Gastroesophageal sphincter (tissue), 4 donors: ENCODE data around the gene ATP6V0A4. TPM values are rescaled to one million over a fixed set of nuclear protein-coding genes. Genes with fewer than 3 reads are reported as not detected.

Experiments used
- ATAC-seq: fragments of 150-250 bp; one replicate; pipeline ENCODE4 v1.9.1; 2016; ENCODE audit warnings: mild to moderate bottlenecking, moderate library complexity
- H3K27ac ChIP-seq, 4 donors: fragments of 200-600 bp; sonication (generic) in 3 of 4; 1 replicate in 3 of 4; 2 replicates in 1 of 4; pipeline ENCODE4 v1.5.1; 2016 to 2019
- H3K27me3 ChIP-seq: fragments of 200-600 bp; sonication (generic); one replicate; pipeline ENCODE4 v1.5.1; 2019
- H3K36me3 ChIP-seq, 2 donors: fragments of 200-600 bp; sonication (generic); one replicate each; pipeline ENCODE4 v1.5.1; 2019; ENCODE audit warnings: control low read depth in 1 of 2
- H3K4me1 ChIP-seq, 3 donors: fragments of 200-600 bp; sonication (generic); 1 replicate in 2 of 3; 2 replicates in 1 of 3; pipeline ENCODE4 v1.5.1; 2016 to 2019; ENCODE audit warnings: control low read depth in 2 of 3
- H3K4me3 ChIP-seq, 2 donors: fragments of 200-600 bp; sonication (generic); one replicate each; pipeline ENCODE4 v1.5.1; 2019; ENCODE audit warnings: mild to moderate bottlenecking in 1 of 2, moderate library complexity in 1 of 2
- H3K9me3 ChIP-seq, 3 donors: fragments of 200-600 bp; sonication (generic); one replicate each; pipeline ENCODE4 v1.5.1; 2017 to 2019; ENCODE audit warnings: control low read depth in 2 of 3
- CTCF ChIP-seq, 4 experiments: fragments of 200-600 bp in 2 of 4; fragments of 450-650 bp in 2 of 4; sonication (generic) in 1 of 4; IDR thresholded peaks; one replicate each; pipeline ENCODE4 v1.5.1; 2017 to 2019; ENCODE audit warnings: antibody characterized with exemption in 4 of 4, mild to moderate bottlenecking in 2 of 4, moderate library complexity in 2 of 4
- EP300 ChIP-seq: sonication (generic); formaldehyde crosslinking; IDR thresholded peaks from one replicate; pipeline ENCODE4 v1.6.1; 2017; ENCODE audit warnings: antibody characterized with exemption, mild to moderate bottlenecking
- POLR2A ChIP-seq, 2 donors: fragments of 450-650 bp; IDR thresholded peaks; one replicate each; pipeline ENCODE4 v1.6.1; 2017; ENCODE audit warnings: antibody characterized with exemption in 2 of 2, mild to moderate bottlenecking in 2 of 2, moderate library complexity in 1 of 2
- POLR2AphosphoS5 ChIP-seq: sonication (generic); formaldehyde crosslinking; IDR thresholded peaks from one replicate; pipeline ENCODE4 v1.6.1; 2017; ENCODE audit warnings: antibody characterized with exemption
- WGBS, 2 donors: methylation state at CpG; one replicate each; pipeline ENCODE4 v1.1.5; 2018; ENCODE audit warnings: low coverage in 1 of 2; 5-methylcytosine and 5-hydroxymethylcytosine counted together
- total RNA-seq, 4 donors: library from RNA; depleted of rRNA; stranded (reverse); fragments of >200 nt; gene quantifications; one replicate each; pipeline ENCODE4 v1.1.0, GENCODE V29; 2016

The ATP6V0A4 gene
- total RNA-seq, 4 donors from 2014 or later = 0.82 TPM; not detected in 3

DNA sequence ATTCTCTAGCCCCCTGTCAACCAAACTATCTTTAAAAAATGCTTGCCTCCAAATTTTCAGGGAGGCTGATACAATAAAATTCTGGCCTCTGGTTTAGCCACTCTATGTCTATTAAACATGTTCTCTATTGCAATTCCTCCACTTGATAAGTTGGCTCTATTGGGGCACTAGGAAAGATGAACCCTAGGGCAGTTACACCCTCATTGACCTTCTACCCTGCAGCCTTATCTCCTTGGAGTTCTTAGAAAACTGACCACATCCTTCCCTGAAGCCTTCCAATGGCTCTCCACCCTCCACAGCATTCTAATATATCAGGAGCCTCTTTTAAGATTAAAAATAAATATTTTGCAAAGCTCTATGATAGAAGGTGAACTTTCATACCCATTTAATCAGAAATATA, 127.4 kb downstream of the ATP6V0A4 start:
- Histone ChIP-seq H3K27ac (no peak overlapping the region), H3K4me3 (no peak overlapping the region), H3K27me3 (peaks cover 24% of the 10 kb centered on the region), H3K4me1 (no peaks in the 10 kb centered on the region), H3K9me3 (peaks cover 0 to 6% (median 0%) of the 10 kb centered on the region in 3 donors), H3K36me3 (no peaks in the 10 kb centered on the region)
- no peak for ATAC-seq
- TF ChIP-seq POLR2A (IDR thresholded peaks at IDR 0.05) (no peak), POLR2AphosphoS5 (no peak)

GRCh38 chr7:138669364-138669763, 128.6 kb downstream of the ATP6V0A4 start:
- no peak for ATAC-seq
- peaks cover 35% of the 10 kb centered on the region for H3K27me3 ChIP-seq
- TF ChIP-seq POLR2A (IDR thresholded peaks at IDR 0.05) = no peak
- TF ChIP-seq EP300 = no peak
- TF ChIP-seq POLR2AphosphoS5 = no peak
- TF ChIP-seq CTCF (IDR thresholded peaks at IDR 0.05) = no peak
- peaks cover 0 to 2% (median 0%) of the 10 kb centered on the region in 3 donors for H3K4me1 ChIP-seq
- peaks cover 0 to 6% (median 0%) of the 10 kb centered on the region in 3 donors for H3K9me3 ChIP-seq
- no peak overlapping the region for H3K27ac ChIP-seq
- 67 to 78% methylated on average over 1 to 3 of the region's 4 CpGs for WGBS, 2 donors
- H3K4me3 ChIP-seq = no peak overlapping the region
- no peaks in the 10 kb centered on the region for H3K36me3 ChIP-seq

GRCh38 chr7:138668946-138669345, 129.1 kb downstream of the ATP6V0A4 start:
- Histone ChIP-seq H3K4me3 (no peak overlapping the region), H3K4me1 (peaks cover 0 to 6% (median 0%) of the 10 kb centered on the region in 3 donors), H3K36me3 (no peaks in the 10 kb centered on the region), H3K27ac (no peak overlapping the region), H3K9me3 (peaks cover 0 to 6% (median 0%) of the 10 kb centered on the region in 3 donors), H3K27me3 (peaks cover 39% of the 10 kb centered on the region)
- TF ChIP-seq POLR2AphosphoS5 (no peak), CTCF (IDR thresholded peaks at IDR 0.05) (no peak), EP300 (no peak), POLR2A (IDR thresholded peaks at IDR 0.05) (no peak)
- WGBS, 2 donors = no CpG with 5 or more reads among the region's 3 CpGs
- ATAC-seq = no peak

DNA sequence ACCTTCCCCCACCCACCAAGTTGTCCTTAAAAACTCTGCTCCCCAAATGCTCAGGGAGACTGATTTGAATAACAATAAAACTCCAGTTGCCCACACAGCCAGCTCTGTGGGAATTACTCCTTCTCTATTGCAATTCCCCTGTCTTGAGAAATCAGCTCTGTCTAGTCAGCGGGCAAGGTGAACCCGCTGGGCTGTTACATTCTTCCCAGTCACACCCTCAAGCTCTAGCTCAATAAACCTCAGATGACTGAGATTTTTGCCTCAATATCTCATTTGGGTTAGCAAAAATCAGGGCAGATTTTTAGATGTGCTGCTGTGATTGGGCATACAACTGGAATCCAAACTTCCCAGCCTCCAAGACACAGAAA, 129.8 kb downstream of the ATP6V0A4 start:
- Histone ChIP-seq H3K4me3 (no peak overlapping the region), H3K4me1 (peaks cover 0 to 9% (median 0%) of the 10 kb centered on the region in 3 donors), H3K27me3 (peaks cover 46% of the 10 kb centered on the region), H3K9me3 (peaks cover 0 to 6% (median 0%) of the 10 kb centered on the region in 3 donors), H3K36me3 (no peaks in the 10 kb centered on the region), H3K27ac (no peak overlapping the region)
- no peak for ATAC-seq
- TF ChIP-seq POLR2A (IDR thresholded peaks at IDR 0.05) = no peak
- TF ChIP-seq EP300 = no peak
- TF ChIP-seq CTCF (IDR thresholded peaks at IDR 0.05) = no peak
- TF ChIP-seq POLR2AphosphoS5 = no peak
- 75 to 100% methylated on average over 2 of the region's 2 CpGs for WGBS, 2 donors

- TF ChIP-seq CTCF (IDR thresholded peaks at IDR 0.05) = no peak
- TF ChIP-seq EP300 = no peak
- peaks cover 52% of the 10 kb centered on the region for H3K27me3 ChIP-seq
- H3K4me3 ChIP-seq = no peak overlapping the region
- H3K4me1 ChIP-seq = peaks cover 0 to 9% (median 0%) of the 10 kb centered on the region in 3 donors
- no peaks in the 10 kb centered on the region for H3K36me3 ChIP-seq
- no peak overlapping the region for H3K27ac ChIP-seq
- H3K9me3 ChIP-seq = peaks cover 0 to 6% (median 0%) of the 10 kb centered on the region in 3 donors
- no peak for ATAC-seq
- WGBS, 2 donors = 90 to 94% methylated on average over 2 to 5 of the region's 6 CpGs
These were observed 130.3 kb downstream of the ATP6V0A4 start for GRCh38 chr7:138667535-138668228.
